GM19025 (cell line): ENCODE measurements around the gene GLIS1.

ENCODE experiments used
- ATAC-seq: cut with Tn5 transposase; IDR thresholded peaks from one replicate; pipeline ENCODE4 v1.9.1; 2021; ENCODE audit warnings: mild to moderate bottlenecking, low read depth, moderate library complexity; ENCODE audit not compliant: unreplicated experiment

Gene GLIS1

GRCh38 chr1:53480678-53481077 lies 258.3 kb downstream of the GLIS1 start:
- no peak for ATAC-seq

GRCh38 chr1:53478502-53478818 lies 260.5 kb downstream of the GLIS1 start:
- no peak for ATAC-seq

- ATAC-seq: no peak
These were observed 261.1 kb downstream of the GLIS1 start for GRCh38 chr1:53477651-53478501.

- ATAC-seq: no peak
These were observed 262.4 kb downstream of the GLIS1 start for GRCh38 chr1:53476579-53476978.

GRCh38 chr1:53475664-53476063 lies 263.3 kb downstream of the GLIS1 start:
- no peak for ATAC-seq

- ATAC-seq: no peak
These were observed 265.5 kb downstream of the GLIS1 start for GRCh38 chr1:53473463-53473862.

GRCh38 chr1:53471000-53471399 lies 268.0 kb downstream of the GLIS1 start:
- no peak for ATAC-seq

GRCh38 chr1:53470584-53470983 lies 268.4 kb downstream of the GLIS1 start:
- ATAC-seq: no peak

GRCh38 chr1:53470155-53470554 lies 268.8 kb downstream of the GLIS1 start:
- ATAC-seq: no peak

GRCh38 chr1:53469373-53469772 lies 269.6 kb downstream of the GLIS1 start:
- no peak for ATAC-seq

- ATAC-seq: no peak
These were observed 270.6 kb downstream of the GLIS1 start for GRCh38 chr1:53468374-53468773.

- ATAC-seq: no peak
These were observed 271.6 kb downstream of the GLIS1 start for GRCh38 chr1:53467391-53467790.

- no peak for ATAC-seq
These were observed 273.7 kb downstream of the GLIS1 start for GRCh38 chr1:53465023-53465957.

GRCh38 chr1:53463961-53464899 lies 274.7 kb downstream of the GLIS1 start:
- ATAC-seq: no peak

GRCh38 chr1:53462769-53463501 lies 276.0 kb downstream of the GLIS1 start:
- no peak for ATAC-seq

GRCh38 chr1:53462193-53462592 lies 276.8 kb downstream of the GLIS1 start:
- no peak for ATAC-seq

- ATAC-seq: no peak
These were observed 277.5 kb downstream of the GLIS1 start for GRCh38 chr1:53461323-53462044.

- no peak for ATAC-seq
These were observed 278.2 kb downstream of the GLIS1 start for GRCh38 chr1:53460666-53461322.

- no peak for ATAC-seq
These were observed 278.7 kb downstream of the GLIS1 start for GRCh38 chr1:53460211-53460634.
